ENCODE results near the gene PRADC1. TPM values are rescaled to one million over a fixed set of nuclear protein-coding genes. Genes with fewer than 3 reads are reported as not detected.
A peak's percentile ranks its signal among the peaks of the same experiment; 100 is the strongest.

The PRADC1 gene
- total RNA-seq, 1 experiment from 2014 or later = 8.6 TPM

GRCh38 chr2:73237168-73237567 is 4.1 kb upstream of the PRADC1 start:
- Histone ChIP-seq H3K4me2 (ENCODE audit: low read length) (peak overlapping the region; percentile 4; the same call in 1 of the 2 replicates), H4K20me1 (ENCODE audit: insufficient read depth) (peaks cover 26% of the 10 kb centered on the region; the same call in 1 of the 2 replicates), H3K9me2 (ENCODE audit: insufficient read depth) (no peaks in the 10 kb centered on the region), H3K27ac (ENCODE audit: low read depth, low read length) (no peak overlapping the region), H3K27me3 (ENCODE audit: insufficient read depth, low read length) (no peaks in the 10 kb centered on the region), H3K9me3 (ENCODE audit: control insufficient read depth in 1 of 2, insufficient read depth in 1 of 2, low read depth in 1 of 2, low read length in 2 of 2) (no peaks in the 10 kb centered on the region), H3K36me3 (ENCODE audit: control insufficient read depth in 1 of 2, insufficient read depth in 2 of 2, low read length in 2 of 2) (peaks cover 37 to 43% of the 10 kb centered on the region in 2 experiments), H3K4me3 (replicated peaks in 1 of 2; ENCODE audit: low read depth in 1 of 2, low read length in 2 of 2) (no peak overlapping the region), H3K79me2 (ENCODE audit: insufficient read depth, low read length) (peaks cover 83% of the 10 kb centered on the region), H3K4me1 (ENCODE audit: control insufficient read depth in 1 of 2, insufficient read depth in 2 of 2, low read length in 2 of 2) (peaks cover 10 to 27% of the 10 kb centered on the region in 2 experiments; a peak in 3 of 4 replicates), H3K9ac (ENCODE audit: low read length) (no peak overlapping the region), H2AFZ (ENCODE audit: low read depth, low read length, poor library complexity, severe bottlenecking) (no peak overlapping the region)
- intact Hi-C loops (cut with micrococcal nuclease) = loop anchor here (10.0 kb wide), 1 partner anchor 1218 kb away; the partner anchor contains the start of genes INO80B and WBP1
- DNase-seq (ENCODE audit: low read depth, low spot score) (no peak), ATAC-seq (no peak)
- RAD21 ChIA-PET (ENCODE audit: low non-redundant PET in 1 of 2, low total read pairs in 2 of 2, uncharacterized antibody in 2 of 2, unreplicated experiment in 2 of 2) = no interaction called here
- TF ChIP-seq POLR2A (IDR thresholded peaks at IDR 0.05; ENCODE audit: borderline replicate concordance, extremely low read depth, insufficient read depth, insufficient read length) (no peak), EZH2 (IDR thresholded peaks at IDR 0.05) (no peak), ZBTB33 (IDR thresholded peaks at IDR 0.05; ENCODE audit: extremely low read depth, insufficient replicate concordance, low read length) (no peak), EZH2phosphoT487 (IDR thresholded peaks at IDR 0.05; ENCODE audit: borderline replicate concordance) (no peak), ATF3 (IDR thresholded peaks at IDR 0.05) (no peak)
- POLR2A ChIA-PET = interaction anchor here (1.0 kb wide), 1 partner anchor 26 kb away, joined by 3 read pairs; no protein-coding TSS in a partner anchor
- BruUV-seq (replicated peaks) = no TSS peak
- CTCF ChIA-PET = no interaction called here

Data from HCT116 (cell line).